Peyer's patch (tissue), 4 donors: ENCODE data around the gene ALKBH6. TPM values are rescaled to one million over a fixed set of nuclear protein-coding genes. Genes with fewer than 3 reads are reported as not detected.

Source experiments
- DNase-seq, 3 donors: peaks; one replicate each; pipeline ENCODE4 v3.0.0-alpha.2; 2017 to 2019
- H3K27ac ChIP-seq, 4 donors: fragments of 200-600 bp; sonication (generic); one replicate each; pipeline ENCODE4 v1.5.1; 2016 to 2019
- H3K27me3 ChIP-seq, 2 donors: fragments of 200-600 bp; sonication (generic); one replicate each; pipeline ENCODE4 v1.5.1; 2019
- H3K36me3 ChIP-seq, 3 donors: fragments of 200-600 bp; sonication (generic); one replicate each; pipeline ENCODE4 v1.5.1; 2016 to 2019
- H3K4me1 ChIP-seq, 4 donors: fragments of 200-600 bp; sonication (generic); one replicate each; pipeline ENCODE4 v1.5.1; 2016 to 2019
- H3K4me3 ChIP-seq, 4 donors: fragments of 200-600 bp; sonication (generic); 1 replicate in 3 of 4; 2 replicates in 1 of 4; pipeline ENCODE4 v1.5.1; 2016 to 2019; ENCODE audit warnings: mild to moderate bottlenecking in 1 of 4
- H3K9me3 ChIP-seq, 4 donors: fragments of 200-600 bp; sonication (generic); one replicate each; pipeline ENCODE4 v1.5.1; 2016 to 2019; ENCODE audit warnings: mild to moderate bottlenecking in 1 of 4
- CTCF ChIP-seq, 6 experiments: fragments of 450-650 bp in 4 of 6; fragments of 200-600 bp in 2 of 6; sonication (generic) in 1 of 6; IDR thresholded peaks; one replicate each; pipeline ENCODE4 v1.5.1; 2017 to 2019; ENCODE audit warnings: antibody characterized with exemption in 6 of 6, mild to moderate bottlenecking in 3 of 6, moderate library complexity in 1 of 6
- POLR2A ChIP-seq, 2 donors: fragments of 450-650 bp; IDR thresholded peaks; one replicate each; pipeline ENCODE4 v1.5.1; 2017; ENCODE audit warnings: antibody characterized with exemption in 2 of 2, mild to moderate bottlenecking in 2 of 2, moderate library complexity in 2 of 2
- total RNA-seq, 4 donors: library from RNA; depleted of rRNA; stranded (reverse); fragments of >200 nt; gene quantifications; one replicate each; pipeline ENCODE4 v1.1.0, GENCODE V29; 2016

Gene ALKBH6
- total RNA-seq, 4 donors from 2014 or later = 26.4 to 56.9 (median 39.8) TPM

- no peak overlapping the region for H3K27ac ChIP-seq
- no peak for DNase-seq
- TF ChIP-seq POLR2A (IDR thresholded peaks at IDR 0.05) (no peak), CTCF (IDR thresholded peaks at IDR 0.05) (no peak)
- H3K27me3 ChIP-seq = no peaks in the 10 kb centered on the region
- no peaks in the 10 kb centered on the region for H3K9me3 ChIP-seq
- H3K4me3 ChIP-seq = no peak overlapping the region
- H3K36me3 ChIP-seq = no peaks in the 10 kb centered on the region
- H3K4me1 ChIP-seq = no peaks in the 10 kb centered on the region
Observed at GRCh38 chr19:35978271-35978670, 35.7 kb downstream of the ALKBH6 start.

GRCh38 chr19:35977446-35978222 is 36.4 kb downstream of the ALKBH6 start:
- no peaks in the 10 kb centered on the region for H3K36me3 ChIP-seq
- DNase-seq = no peak
- H3K4me1 ChIP-seq = no peaks in the 10 kb centered on the region
- TF ChIP-seq POLR2A (IDR thresholded peaks at IDR 0.05) (no peak), CTCF (IDR thresholded peaks at IDR 0.05) (no peak)
- no peaks in the 10 kb centered on the region for H3K9me3 ChIP-seq
- no peak overlapping the region for H3K4me3 ChIP-seq
- H3K27me3 ChIP-seq = no peaks in the 10 kb centered on the region
- no peak overlapping the region for H3K27ac ChIP-seq

- Histone ChIP-seq H3K36me3 (no peaks in the 10 kb centered on the region), H3K4me3 (no peak overlapping the region), H3K27ac (no peak overlapping the region), H3K9me3 (no peaks in the 10 kb centered on the region), H3K4me1 (no peaks in the 10 kb centered on the region), H3K27me3 (no peaks in the 10 kb centered on the region)
- DNase-seq = no peak
- TF ChIP-seq POLR2A (IDR thresholded peaks at IDR 0.05) (no peak), CTCF (IDR thresholded peaks at IDR 0.05) (no peak)
Observed at GRCh38 chr19:35975608-35976214, 38.3 kb downstream of the ALKBH6 start.

GRCh38 chr19:35973487-35973886 is 40.5 kb downstream of the ALKBH6 start:
- no peak overlapping the region for H3K4me3 ChIP-seq
- H3K4me1 ChIP-seq = no peaks in the 10 kb centered on the region
- no peak overlapping the region for H3K27ac ChIP-seq
- DNase-seq = no peak
- H3K9me3 ChIP-seq = no peaks in the 10 kb centered on the region
- H3K27me3 ChIP-seq = no peaks in the 10 kb centered on the region
- H3K36me3 ChIP-seq = no peaks in the 10 kb centered on the region
- no peak for TF ChIP-seq CTCF (IDR thresholded peaks at IDR 0.05)
- TF ChIP-seq POLR2A (IDR thresholded peaks at IDR 0.05) = no peak

- DNase-seq = no peak
- no peaks in the 10 kb centered on the region for H3K36me3 ChIP-seq
- H3K9me3 ChIP-seq = no peaks in the 10 kb centered on the region
- H3K27ac ChIP-seq = no peak overlapping the region
- H3K27me3 ChIP-seq = no peaks in the 10 kb centered on the region
- H3K4me3 ChIP-seq = no peak overlapping the region
- no peak for TF ChIP-seq POLR2A (IDR thresholded peaks at IDR 0.05)
- no peak for TF ChIP-seq CTCF (IDR thresholded peaks at IDR 0.05)
- H3K4me1 ChIP-seq = no peaks in the 10 kb centered on the region
Observed at GRCh38 chr19:35966771-35967170, 47.2 kb downstream of the ALKBH6 start.
